ENCODE measurements around the gene EML4.

- TF ChIP-seq CTCF (IDR thresholded peaks at IDR 0.05): no peak
- no peak for TF ChIP-seq EZH2 (IDR thresholded peaks at IDR 0.05)
- no peak for TF ChIP-seq EZH2phosphoT487 (IDR thresholded peaks at IDR 0.05)
These were observed 13.6 kb downstream of the EML4 start for GRCh38 chr2:42182654-42183308.

Measured in neural progenitor cell (in vitro differentiated cells).